IPS-NIHi11 (cell line): ENCODE results near the gene NCAM1.
"Not testable (repeated sequence)": the region's sequence is repeated elsewhere in the genome, so short reads cannot be mapped to it uniquely, and the experiment has no call there.

Source experiments
- DNase-seq: peaks from one replicate; pipeline ENCODE4 v3.0.0; 2012; ENCODE audit warnings: mixed read lengths, low spot score

Gene NCAM1

GRCh38 chr11:113021111-113021510, 59.9 kb downstream of the NCAM1 start:
- DNase-seq, result no peak

- no peak for DNase-seq
Observed at GRCh38 chr11:113022262-113022661, 61.0 kb downstream of the NCAM1 start.

GRCh38 chr11:113023228-113023627, 62.0 kb downstream of the NCAM1 start:
- no peak for DNase-seq

GRCh38 chr11:113023986-113024385, 62.8 kb downstream of the NCAM1 start:
- no peak for DNase-seq

- no peak for DNase-seq
Observed at GRCh38 chr11:113026778-113027177, 65.6 kb downstream of the NCAM1 start.

GRCh38 chr11:113034576-113034975, 73.4 kb downstream of the NCAM1 start:
- no peak for DNase-seq

- DNase-seq, result no peak
Observed at GRCh38 chr11:113035708-113036107, 74.5 kb downstream of the NCAM1 start.

GRCh38 chr11:113043698-113044097, 82.5 kb downstream of the NCAM1 start:
- DNase-seq, result no peak

GRCh38 chr11:113045146-113045545, 83.9 kb downstream of the NCAM1 start:
- peak; percentile 8 for DNase-seq

GRCh38 chr11:113046866-113047265, 85.6 kb downstream of the NCAM1 start:
- no peak for DNase-seq

GRCh38 chr11:113048820-113049768, 87.9 kb downstream of the NCAM1 start:
- DNase-seq, result no peak

- not testable (repeated sequence) for DNase-seq
Observed at GRCh38 chr11:113053042-113053441, 91.8 kb downstream of the NCAM1 start.

GRCh38 chr11:113057038-113057437, 95.8 kb downstream of the NCAM1 start:
- DNase-seq, result no peak

- DNase-seq, result no peak
Observed at GRCh38 chr11:113059548-113059947, 98.3 kb downstream of the NCAM1 start.

- DNase-seq, result no peak
Observed at GRCh38 chr11:113065330-113065729, 104.1 kb downstream of the NCAM1 start.

GRCh38 chr11:113072237-113072858, 111.1 kb downstream of the NCAM1 start:
- no peak for DNase-seq

GRCh38 chr11:113073290-113073953, 112.2 kb downstream of the NCAM1 start:
- DNase-seq, result no peak

- DNase-seq, result no peak
Observed at GRCh38 chr11:113075586-113076095, 114.4 kb downstream of the NCAM1 start.

GRCh38 chr11:113077379-113077778, 116.2 kb downstream of the NCAM1 start:
- DNase-seq, result no peak

GRCh38 chr11:113082341-113082955, 121.2 kb downstream of the NCAM1 start:
- no peak for DNase-seq

- no peak for DNase-seq
Observed at GRCh38 chr11:113083571-113083970, 122.4 kb downstream of the NCAM1 start.

- no peak for DNase-seq
Observed at GRCh38 chr11:113084297-113084696, 123.1 kb downstream of the NCAM1 start.
